Aorta (tissue), 5 donors: Measurements from ENCODE around the gene PVR. TPM values are rescaled to one million over a fixed set of nuclear protein-coding genes. Genes with fewer than 3 reads are reported as not detected.

ENCODE experiments used
- ATAC-seq: fragments of 200-7000 bp; cut with Tn5 transposase; one replicate; pipeline ENCODE4 v1.9.1; 2022; ENCODE audit warnings: moderate library complexity; ENCODE audit not compliant: low FRiP score
- DNase-seq, 2 donors: peaks; one replicate each; pipeline ENCODE4 v3.0.0-alpha.2; 2020
- H3K27ac ChIP-seq, 2 donors: one replicate each; pipeline ENCODE4 v1.5.1; 2013; ENCODE audit warnings: low read length in 2 of 2, mild to moderate bottlenecking in 2 of 2, moderate library complexity in 2 of 2, control low read depth in 1 of 2, inconsistent platforms in 1 of 2, low read depth in 1 of 2
- H3K27me3 ChIP-seq, 2 donors: one replicate each; pipeline ENCODE4 v1.6.1; 2013; ENCODE audit warnings: control low read depth in 1 of 2, low read length in 1 of 2, mild to moderate bottlenecking in 1 of 2, moderate library complexity in 1 of 2; ENCODE audit not compliant: insufficient read depth in 2 of 2, control insufficient read depth in 1 of 2
- H3K36me3 ChIP-seq, 2 donors: one replicate each; pipeline ENCODE4 v1.6.1; 2013; ENCODE audit warnings: control low read depth in 1 of 2, low read length in 1 of 2, mild to moderate bottlenecking in 1 of 2; ENCODE audit not compliant: insufficient read depth in 2 of 2, control insufficient read depth in 1 of 2
- H3K4me1 ChIP-seq, 2 donors: one replicate each; pipeline ENCODE4 v1.6.1; 2013; ENCODE audit warnings: low read length in 2 of 2, control low read depth in 1 of 2, mild to moderate bottlenecking in 1 of 2, moderate library complexity in 1 of 2; ENCODE audit not compliant: insufficient read depth in 2 of 2, control insufficient read depth in 1 of 2
- H3K4me3 ChIP-seq, 2 donors: one replicate each; pipeline ENCODE4 v1.5.1; 2013; ENCODE audit warnings: low read length in 2 of 2, control low read depth in 1 of 2, mild to moderate bottlenecking in 1 of 2
- H3K9me3 ChIP-seq: one replicate; pipeline ENCODE4 v1.6.1; 2013; ENCODE audit warnings: mild to moderate bottlenecking, low read length; ENCODE audit not compliant: control insufficient read depth
- WGBS, 2 donors: extraction: QIAGEN DNeasy Blood & Tissue Kit; methylation state at CpG; one replicate each; pipeline ENCODE4 v1.1.7; 2013; 5-methylcytosine and 5-hydroxymethylcytosine counted together
- intact Hi-C, 2 donors: fragments of 100-400 bp; cut with DNase I; formaldehyde crosslinking; loops; one replicate each; pipeline versions ENCODE4 v1.14.2 to v1.15.0; 2022
- polyA plus RNA-seq, 2 donors: library from polyadenylated mRNA; stranded (reverse); fragments of 200-250 nt; gene quantifications; one replicate each; pipeline ENCODE4 v1.2.3, GENCODE V29; 2013
- total RNA-seq, 2 donors: library from RNA; stranded (reverse); fragmentation: NEBNext Ultra II Directional; extraction: Animal tissue kit (Norgen Biotek cat#: 25700); gene quantifications; one replicate each; pipeline ENCODE4 v1.2.1, GENCODE V29; 2021
- donor health status: healthy with polysubstance abuse.
- donor health status: Bipolar disorder and iron deficiency.
- donor health status: DM: no; HTN: no; CAD: no.
- donor health status: DM: no; HTN: no; CAD: no.
- donor health status: DM: yes; HTN: yes; CAD: no.

The PVR gene
- total and polyA plus RNA-seq, 4 donors, result 7.4 to 44.2 (median 28.0) TPM

DNA sequence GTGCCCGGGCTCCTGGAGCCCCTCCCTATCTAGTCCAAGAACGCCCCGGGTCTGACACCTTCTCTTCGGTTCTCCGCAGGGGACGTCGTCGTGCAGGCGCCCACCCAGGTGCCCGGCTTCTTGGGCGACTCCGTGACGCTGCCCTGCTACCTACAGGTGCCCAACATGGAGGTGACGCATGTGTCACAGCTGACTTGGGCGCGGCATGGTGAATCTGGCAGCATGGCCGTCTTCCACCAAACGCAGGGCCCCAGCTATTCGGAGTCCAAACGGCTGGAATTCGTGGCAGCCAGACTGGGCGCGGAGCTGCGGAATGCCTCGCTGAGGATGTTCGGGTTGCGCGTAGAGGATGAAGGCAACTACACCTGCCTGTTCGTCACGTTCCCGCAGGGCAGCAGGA, 3.4 kb downstream of the PVR start:
- Histone ChIP-seq H3K27me3 (no peaks in the 10 kb centered on the region), H3K36me3 (peaks cover 0 to 9% of the 10 kb centered on the region in 2 donors), H3K9me3 (no peaks in the 10 kb centered on the region), H3K4me1 (no peaks in the 10 kb centered on the region), H3K4me3 (no peak overlapping the region), H3K27ac (no peak overlapping the region)
- WGBS, 2 donors, result 22 to 67% methylated on average over 31 of the region's 31 CpGs
- intact Hi-C loops, result no loop called here
- DNase-seq, result peak; percentile 52 to 73
- no peak for ATAC-seq

DNA sequence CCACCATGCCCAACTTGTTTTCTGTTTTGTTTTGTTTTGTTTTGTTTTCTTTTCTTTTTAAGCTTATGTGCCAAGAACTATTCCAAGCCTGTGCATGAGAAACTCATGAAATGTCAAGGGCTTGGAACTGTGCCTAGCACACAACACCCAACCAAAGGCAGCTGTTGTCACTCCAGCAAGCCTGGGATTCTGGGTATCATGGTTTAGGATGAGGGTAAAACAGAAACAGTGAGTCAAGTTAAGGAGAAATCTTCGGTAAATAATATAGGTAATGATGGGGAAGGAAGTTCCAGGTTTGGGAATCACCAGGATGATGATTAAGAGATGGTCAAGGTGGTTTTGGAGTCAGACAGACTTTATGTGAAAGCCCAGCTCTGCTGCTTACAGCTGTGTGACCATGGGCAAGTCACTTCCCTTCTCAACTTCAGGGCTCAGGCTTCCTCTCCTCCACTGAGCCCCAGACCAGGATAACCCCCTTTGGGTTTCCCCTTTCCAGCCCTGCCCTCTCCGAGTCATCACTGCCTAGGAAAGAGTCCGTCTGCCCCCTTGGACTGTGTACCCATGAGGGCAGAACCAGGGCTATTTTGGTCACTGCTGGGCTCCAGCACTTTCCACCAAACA, 5.0 kb downstream of the PVR start:
- ATAC-seq (no peak), DNase-seq (peak; percentile 46 to 67)
- Histone ChIP-seq H3K4me3 (no peak overlapping the region), H3K4me1 (no peaks in the 10 kb centered on the region), H3K9me3 (no peaks in the 10 kb centered on the region), H3K27me3 (no peaks in the 10 kb centered on the region), H3K27ac (no peak overlapping the region), H3K36me3 (peaks cover 0 to 9% of the 10 kb centered on the region in 2 donors)
- WGBS, 2 donors, result 34 to 54% methylated on average over 3 of the region's 3 CpGs
- intact Hi-C loops, result no loop called here

DNA sequence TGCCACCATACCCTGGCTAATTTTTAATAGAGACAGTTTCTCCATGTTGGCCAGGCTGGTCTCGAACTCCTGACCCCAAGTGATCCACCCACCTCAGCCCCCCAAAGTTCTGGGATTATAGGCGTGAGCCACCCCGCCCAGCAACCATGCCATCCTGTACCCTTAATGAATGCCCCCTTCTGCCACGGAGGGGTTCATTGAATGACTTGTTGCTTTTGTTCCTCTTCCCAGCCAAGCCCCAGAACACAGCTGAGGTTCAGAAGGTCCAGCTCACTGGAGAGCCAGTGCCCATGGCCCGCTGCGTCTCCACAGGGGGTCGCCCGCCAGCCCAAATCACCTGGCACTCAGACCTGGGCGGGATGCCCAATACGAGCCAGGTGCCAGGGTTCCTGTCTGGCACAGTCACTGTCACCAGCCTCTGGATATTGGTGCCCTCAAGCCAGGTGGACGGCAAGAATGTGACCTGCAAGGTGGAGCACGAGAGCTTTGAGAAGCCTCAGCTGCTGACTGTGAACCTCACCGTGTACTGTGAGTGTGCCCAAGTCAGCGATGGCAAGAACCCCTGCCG, 6.0 kb downstream of the PVR start:
- peak in 1 of 2 donors; percentile 35 for DNase-seq
- no peak for ATAC-seq
- Histone ChIP-seq H3K27ac (no peak overlapping the region), H3K4me3 (no peak overlapping the region), H3K4me1 (no peaks in the 10 kb centered on the region), H3K36me3 (peaks cover 0 to 9% of the 10 kb centered on the region in 2 donors), H3K9me3 (no peaks in the 10 kb centered on the region), H3K27me3 (no peaks in the 10 kb centered on the region)
- 86 to 91% methylated on average over 15 of the region's 15 CpGs for WGBS, 2 donors
- intact Hi-C loops, result no loop called here

DNA sequence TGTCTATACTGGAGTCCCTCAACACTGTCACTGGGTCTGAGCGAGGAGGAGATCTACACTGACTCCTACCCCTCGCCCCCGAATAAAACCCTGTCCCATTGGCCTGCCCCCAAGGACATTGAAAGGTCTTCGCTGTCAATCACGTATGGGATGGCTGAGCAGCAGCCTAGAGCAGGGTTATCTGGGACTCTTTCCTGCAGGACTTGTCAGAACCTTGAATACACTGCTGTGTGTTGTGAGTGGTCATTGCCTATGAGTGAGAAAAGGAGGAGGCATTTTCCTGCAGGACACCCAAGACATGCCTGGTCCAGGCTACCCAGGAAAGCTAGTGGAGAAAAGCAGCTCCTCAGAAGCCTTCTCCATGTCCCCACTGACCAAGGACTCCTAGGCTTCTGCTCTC, 9.6 kb downstream of the PVR start:
- ATAC-seq (no peak), DNase-seq (peak in 1 of 2 donors; percentile 24)
- 94 to 95% methylated on average over 5 of the region's 5 CpGs for WGBS, 2 donors
- peaks cover 0 to 9% of the 10 kb centered on the region in 2 donors for H3K36me3 ChIP-seq
- H3K4me1 ChIP-seq, result no peaks in the 10 kb centered on the region
- intact Hi-C loops, result no loop called here
- no peaks in the 10 kb centered on the region for H3K9me3 ChIP-seq
- no peak overlapping the region for H3K4me3 ChIP-seq
- H3K27ac ChIP-seq, result no peak overlapping the region
- no peaks in the 10 kb centered on the region for H3K27me3 ChIP-seq

DNA sequence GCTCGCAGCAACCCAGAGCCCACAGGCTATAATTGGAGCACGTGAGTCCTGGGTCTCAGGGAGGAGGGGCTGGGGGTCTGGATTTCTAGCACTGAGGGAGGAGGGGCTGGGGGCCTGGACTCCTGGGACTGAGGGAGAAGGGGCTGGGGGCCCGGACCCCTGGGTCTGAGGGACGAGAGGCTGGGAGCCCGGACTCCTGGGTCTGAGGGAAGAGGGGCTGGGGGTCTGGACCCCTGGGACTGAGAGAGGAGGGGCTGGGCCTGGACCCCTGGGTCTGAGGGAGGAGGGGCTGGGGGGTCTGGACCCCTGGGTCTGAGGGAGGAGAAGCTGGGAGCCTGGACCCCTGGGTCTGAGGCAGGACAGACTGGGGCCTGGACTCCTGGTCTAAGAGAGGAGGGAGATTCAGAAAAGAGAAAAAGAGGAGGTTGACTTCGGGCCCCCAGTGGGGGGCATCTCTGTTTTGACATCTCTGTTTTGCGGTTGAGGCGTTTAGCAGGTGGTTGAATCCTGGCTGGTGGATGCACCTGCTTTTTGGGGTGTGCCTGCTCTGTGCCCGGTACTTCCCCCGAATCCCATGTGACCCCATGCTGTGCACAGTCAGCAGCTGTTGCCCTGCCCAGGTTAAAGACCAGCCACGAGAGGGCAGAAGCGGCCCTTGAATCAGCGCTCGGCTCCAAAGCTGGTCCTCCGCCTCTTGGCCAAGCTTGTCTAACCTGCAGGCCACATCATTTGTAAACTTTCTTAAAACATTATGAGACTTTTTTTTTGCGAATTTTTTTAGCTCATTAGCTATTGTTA, 10.5 kb downstream of the PVR start:
- intact Hi-C loops, result no loop called here
- DNase-seq (peak; percentile 89), ATAC-seq (peak; percentile 77)
- Histone ChIP-seq H3K4me3 (no peak overlapping the region), H3K36me3 (peaks cover 0 to 11% of the 10 kb centered on the region in 2 donors), H3K27me3 (no peaks in the 10 kb centered on the region), H3K27ac (no peak overlapping the region), H3K4me1 (no peaks in the 10 kb centered on the region), H3K9me3 (no peaks in the 10 kb centered on the region)
- 54 to 60% methylated on average over 15 to 16 of the region's 16 CpGs for WGBS, 2 donors

DNA sequence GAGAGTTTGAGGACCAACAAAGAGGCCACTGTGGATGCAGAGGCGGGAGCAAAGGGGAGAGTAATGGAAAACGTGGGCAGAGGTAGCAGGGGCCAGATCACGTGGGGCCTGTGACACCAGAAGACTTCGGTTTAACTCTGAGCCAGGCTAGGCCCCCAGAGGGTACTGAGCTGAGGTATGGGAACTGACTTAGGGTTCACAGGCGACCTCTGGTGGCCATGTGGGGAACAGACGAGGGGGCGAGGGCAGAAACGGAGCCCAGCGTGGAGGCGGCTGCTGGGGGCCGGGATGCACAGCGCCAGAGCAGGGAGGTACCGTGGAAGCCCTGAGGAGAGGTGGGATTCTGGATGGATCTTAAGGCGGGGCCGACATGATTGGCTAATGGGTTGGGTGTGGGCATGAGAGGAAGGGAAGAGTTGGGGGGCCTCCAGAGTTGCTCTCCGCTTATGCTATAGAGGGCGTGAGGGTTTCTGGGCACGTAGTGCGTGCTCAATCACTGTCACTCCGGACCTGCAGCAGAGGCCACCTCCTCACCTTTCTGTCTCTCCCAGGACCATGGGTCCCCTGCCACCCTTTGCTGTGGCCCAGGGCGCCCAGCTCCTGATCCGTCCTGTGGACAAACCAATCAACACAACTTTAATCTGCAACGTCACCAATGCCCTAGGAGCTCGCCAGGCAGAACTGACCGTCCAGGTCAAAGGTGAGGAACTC, 13.7 kb downstream of the PVR start:
- H3K4me3 ChIP-seq, result no peak overlapping the region
- no peaks in the 10 kb centered on the region for H3K27me3 ChIP-seq
- DNase-seq (peak; percentile 77 to 89), ATAC-seq (peak; percentile 73)
- H3K4me1 ChIP-seq, result no peaks in the 10 kb centered on the region
- no peaks in the 10 kb centered on the region for H3K9me3 ChIP-seq
- H3K27ac ChIP-seq, result no peak overlapping the region
- WGBS, 2 donors, result 39% methylated on average over 25 of the region's 25 CpGs
- intact Hi-C loops, result loop anchor here (2.0 kb wide), 1 partner anchor 87 kb away; no protein-coding TSS in a partner anchor
- peaks cover 3 to 7% of the 10 kb centered on the region in 2 donors for H3K36me3 ChIP-seq

DNA sequence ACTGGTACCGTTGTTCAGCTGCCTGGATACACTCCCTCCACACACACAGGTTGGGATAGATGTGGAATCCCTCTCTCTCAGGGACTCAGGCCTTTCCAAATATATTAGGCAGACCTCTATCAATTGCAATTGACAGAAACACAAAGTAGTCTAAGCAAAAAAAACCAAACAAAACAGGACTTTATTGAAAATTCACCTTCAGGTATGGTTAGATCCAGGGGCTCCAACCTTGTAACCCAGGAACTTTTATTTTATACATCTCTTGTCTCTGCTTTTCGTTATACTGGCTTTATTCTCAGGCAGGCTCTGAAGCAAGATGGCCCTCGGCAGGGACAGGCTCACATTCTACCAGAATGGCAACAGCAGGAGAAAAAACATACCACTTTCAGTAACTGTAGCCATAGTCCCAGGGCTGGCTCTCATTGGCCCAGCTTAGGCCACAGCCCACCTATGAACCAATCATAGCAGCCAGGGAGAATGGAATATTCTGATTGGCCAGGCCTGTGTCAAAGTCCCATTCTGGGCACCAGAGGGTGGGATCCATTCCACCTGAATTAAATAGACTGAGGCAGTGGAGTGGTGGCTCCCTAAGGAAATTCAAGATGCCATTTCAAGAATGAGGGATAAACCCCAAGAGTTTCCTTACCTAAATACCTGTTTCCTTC, 14.5 kb downstream of the PVR start:
- H3K36me3 ChIP-seq, result peaks cover 3 to 8% of the 10 kb centered on the region in 2 donors
- 93 to 94% methylated on average over 3 of the region's 3 CpGs for WGBS, 2 donors
- no peaks in the 10 kb centered on the region for H3K4me1 ChIP-seq
- DNase-seq (no peak), ATAC-seq (no peak)
- intact Hi-C loops, result no loop called here
- no peak overlapping the region for H3K4me3 ChIP-seq
- no peak overlapping the region for H3K27ac ChIP-seq
- H3K27me3 ChIP-seq, result no peaks in the 10 kb centered on the region
- no peaks in the 10 kb centered on the region for H3K9me3 ChIP-seq

DNA sequence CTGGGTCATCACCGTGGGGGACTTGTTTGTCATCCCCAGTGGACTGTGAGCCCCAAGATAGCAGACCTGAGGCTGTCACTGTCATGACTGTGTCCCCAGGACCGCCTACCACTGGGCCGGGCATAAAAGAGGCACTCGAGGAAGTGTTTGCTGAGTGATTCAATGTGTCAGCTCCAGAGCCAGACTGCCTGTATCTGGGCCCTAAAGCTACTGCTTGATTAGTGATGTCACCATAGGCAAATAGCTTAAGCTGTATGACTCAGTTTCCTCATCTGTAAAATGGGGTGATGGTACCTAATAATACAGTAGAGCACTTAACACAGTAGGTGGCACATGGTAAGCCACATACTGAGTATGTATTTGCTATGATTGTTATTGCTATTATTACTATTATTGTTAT, 16.4 kb downstream of the PVR start:
- ATAC-seq (no peak), DNase-seq (no peak)
- Histone ChIP-seq H3K4me1 (no peaks in the 10 kb centered on the region), H3K4me3 (no peak overlapping the region), H3K36me3 (peaks cover 3 to 8% of the 10 kb centered on the region in 2 donors), H3K9me3 (no peaks in the 10 kb centered on the region), H3K27me3 (no peaks in the 10 kb centered on the region), H3K27ac (no peak overlapping the region)
- 89 to 90% methylated on average over 4 of the region's 4 CpGs for WGBS, 2 donors
- intact Hi-C loops, result no loop called here
